ENCODE measurements around the gene FAM149B1. TPM values are rescaled to one million over a fixed set of nuclear protein-coding genes. Genes with fewer than 3 reads are reported as not detected.

The FAM149B1 gene
- total RNA-seq, 4 donors from 2014 or later, result 17.3 to 26.2 (median 23.2) TPM

- TF ChIP-seq, protein P1, sequence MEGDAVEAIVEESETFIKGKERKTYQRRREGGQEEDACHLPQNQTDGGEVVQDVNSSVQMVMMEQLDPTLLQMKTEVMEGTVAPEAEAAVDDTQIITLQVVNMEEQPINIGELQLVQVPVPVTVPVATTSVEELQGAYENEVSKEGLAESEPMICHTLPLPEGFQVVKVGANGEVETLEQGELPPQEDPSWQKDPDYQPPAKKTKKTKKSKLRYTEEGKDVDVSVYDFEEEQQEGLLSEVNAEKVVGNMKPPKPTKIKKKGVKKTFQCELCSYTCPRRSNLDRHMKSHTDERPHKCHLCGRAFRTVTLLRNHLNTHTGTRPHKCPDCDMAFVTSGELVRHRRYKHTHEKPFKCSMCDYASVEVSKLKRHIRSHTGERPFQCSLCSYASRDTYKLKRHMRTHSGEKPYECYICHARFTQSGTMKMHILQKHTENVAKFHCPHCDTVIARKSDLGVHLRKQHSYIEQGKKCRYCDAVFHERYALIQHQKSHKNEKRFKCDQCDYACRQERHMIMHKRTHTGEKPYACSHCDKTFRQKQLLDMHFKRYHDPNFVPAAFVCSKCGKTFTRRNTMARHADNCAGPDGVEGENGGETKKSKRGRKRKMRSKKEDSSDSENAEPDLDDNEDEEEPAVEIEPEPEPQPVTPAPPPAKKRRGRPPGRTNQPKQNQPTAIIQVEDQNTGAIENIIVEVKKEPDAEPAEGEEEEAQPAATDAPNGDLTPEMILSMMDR (IDR thresholded peaks at IDR 0.05; ENCODE audit: low read depth), result no peak
Observed at GRCh38 chr10:73218431-73219191, 50.7 kb downstream of the FAM149B1 start.

DNA sequence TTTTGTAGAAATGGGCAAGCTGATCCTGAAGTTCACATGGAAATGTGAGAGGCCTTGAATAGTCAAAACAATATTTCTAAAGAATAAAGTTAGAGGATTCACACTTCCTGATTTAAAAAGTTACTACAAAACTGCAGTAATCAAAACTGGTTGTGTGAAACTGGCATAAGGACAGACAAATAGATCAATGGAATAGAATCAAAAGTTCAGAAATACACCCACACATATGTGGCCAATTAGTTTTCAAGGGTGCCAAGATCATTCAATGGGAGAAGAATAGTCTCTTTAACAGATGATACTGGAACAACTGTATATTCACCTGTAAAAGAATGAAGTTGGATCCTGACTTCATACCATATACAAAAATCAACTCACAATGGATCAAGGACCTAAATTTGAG is 51.5 kb downstream of the FAM149B1 start:
- TF ChIP-seq, protein P1 (IDR thresholded peaks at IDR 0.05; ENCODE audit: low read depth), result no peak

- TF ChIP-seq, protein P1 (IDR thresholded peaks at IDR 0.05; ENCODE audit: low read depth), result no peak
Observed at GRCh38 chr10:73220989-73221388, 53.1 kb downstream of the FAM149B1 start.

- TF ChIP-seq, protein P1 (IDR thresholded peaks at IDR 0.05; ENCODE audit: low read depth), result no peak
Observed at GRCh38 chr10:73225518-73225917, 57.6 kb downstream of the FAM149B1 start.

DNA sequence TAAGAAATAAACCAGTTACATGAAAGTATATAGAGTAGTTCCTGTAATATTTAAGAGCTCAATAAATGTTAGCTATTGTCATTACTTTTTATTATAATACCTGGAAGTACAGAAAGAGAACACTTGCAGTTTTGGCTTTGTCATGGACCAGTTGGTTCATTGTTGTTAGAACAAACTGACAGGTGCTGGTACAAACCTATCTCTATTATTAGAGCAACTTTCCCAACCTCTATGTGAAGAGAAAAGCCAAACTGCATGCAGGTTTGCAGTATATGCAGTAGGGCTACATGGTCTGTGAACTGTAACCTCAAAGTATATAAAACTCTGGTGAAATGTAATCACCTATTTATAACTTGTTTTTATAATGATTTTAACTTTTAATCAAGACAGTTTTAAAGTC is 58.7 kb downstream of the FAM149B1 start:
- TF ChIP-seq, protein P1 (IDR thresholded peaks at IDR 0.05; ENCODE audit: low read depth), result no peak

- TF ChIP-seq, protein P1 (IDR thresholded peaks at IDR 0.05; ENCODE audit: low read depth), result no peak
Observed at GRCh38 chr10:73228247-73228646, 60.3 kb downstream of the FAM149B1 start.

- TF ChIP-seq, protein P1 (IDR thresholded peaks at IDR 0.05; ENCODE audit: low read depth), result no peak
Observed at GRCh38 chr10:73229567-73229966, 61.6 kb downstream of the FAM149B1 start.
